Psoas muscle (tissue), 8 donors: Measurements from ENCODE around the gene CYP2C19. TPM values are rescaled to one million over a fixed set of nuclear protein-coding genes. Genes with fewer than 3 reads are reported as not detected.

ENCODE experiments used
- ATAC-seq, 4 donors: fragments of 200-7000 bp; cut with Tn5 transposase; one replicate each; pipeline ENCODE4 v1.9.1; 2020; ENCODE audit warnings: moderate library complexity in 3 of 4, mild to moderate bottlenecking in 2 of 4
- DNase-seq, 2 donors: peaks; one replicate each; pipeline ENCODE4 v3.0.0-alpha.2; 2020
- H3K27ac ChIP-seq: fragments of 200-600 bp; one replicate; pipeline ENCODE4 v1.8.0; 2022
- H3K27me3 ChIP-seq, 3 donors: fragments of 200-600 bp in 1 of 3; one replicate each; pipeline versions ENCODE4 v1.6.1 to v1.8.0; 2013 to 2022; ENCODE audit warnings: low read length in 2 of 3, mild to moderate bottlenecking in 2 of 3, moderate library complexity in 1 of 3; ENCODE audit not compliant: insufficient read depth in 3 of 3
- H3K36me3 ChIP-seq, 2 donors: fragments of 200-600 bp in 1 of 2; one replicate each; pipeline versions ENCODE4 v1.6.1 to v1.8.0; 2013 to 2022; ENCODE audit warnings: low read depth in 1 of 2, mild to moderate bottlenecking in 1 of 2, moderate library complexity in 1 of 2; ENCODE audit not compliant: insufficient read depth in 1 of 2
- H3K4me1 ChIP-seq: fragments of 200-600 bp; one replicate; pipeline ENCODE4 v1.8.0; 2022
- H3K4me3 ChIP-seq: fragments of 200-600 bp; one replicate; pipeline ENCODE4 v1.8.0; 2022; ENCODE audit warnings: mild to moderate bottlenecking
- H3K9me3 ChIP-seq: fragments of 200-600 bp; one replicate; pipeline ENCODE4 v1.8.0; 2022
- CTCF ChIP-seq: fragments of 200-600 bp; IDR thresholded peaks from one replicate; pipeline ENCODE4 v1.8.0; 2022; ENCODE audit warnings: antibody characterized with exemption
- WGBS, 3 donors: extraction: QIAGEN DNeasy Blood & Tissue Kit; methylation state at CpG; one replicate each; pipeline versions ENCODE4 v1.1.6 to v1.1.7; 2013; 5-methylcytosine and 5-hydroxymethylcytosine counted together
- intact Hi-C, 2 donors: fragments of 100-400 bp; cut with DNase I; formaldehyde crosslinking; loops; one replicate each; pipeline versions ENCODE4 v1.11.0 to v1.14.2; 2022
- long read RNA-seq, 2 donors: library from polyadenylated mRNA; unstranded; transcript quantifications; one replicate each; pipeline ENCODE4 v2.0.0, GENCODE V29; 2021
- polyA plus RNA-seq, 3 donors: library from polyadenylated mRNA; stranded (reverse); fragments of 200-250 nt; gene quantifications; one replicate each; pipeline ENCODE4 v1.2.3, GENCODE V29; 2013
- total RNA-seq, 4 donors: library from RNA; stranded (reverse); fragmentation: NEBNext Ultra II Directional in 2 of 4; extraction: Animal tissue kit (Norgen Biotek cat#: 25700) in 2 of 4; gene quantifications; one replicate each; pipeline versions ENCODE4 v1.2.1 to v1.2.4, GENCODE V29; 2021 to 2023
- donor health status: healthy with polysubstance abuse.
- donor health status: DM: no; HTN: no; CAD: no; lungs with moderate emphysema.
- donor health status: Bipolar disorder and iron deficiency.
- donor health status: healthy.
- donor health status: DM: yes; HTN: yes; CAD: no.
- donor health status: DM: no; HTN: no; CAD: no.
- donor health status: DM: no; HTN: no; CAD: no.
- donor health status: DM: yes; HTN: yes; CAD: no.

The CYP2C19 gene
- total RNA-seq = under 1 TPM in 1 of 4 donors, not detected in 3; 0.15 TPM
- polyA plus RNA-seq = under 1 TPM in 1 of 3 donors, not detected in 2; 0.04 TPM
- long read RNA-seq, donor 1 = 0 reads
- long read RNA-seq, donor 2 = 0 reads

GRCh38 chr10:94762393-94762792 lies at the start of gene CYP2C19:
Gene CYP2C19 (plus strand): TSS chr10:94762681. CDS start chr10:94762706, 25 bp downstream.
- Histone ChIP-seq H3K4me3 (no peak within 1 kb of the TSS), H3K9me3 (no peaks in the 10 kb centered on the region), H3K36me3 (no peaks in the 10 kb centered on the region), H3K27me3 (no peaks in the 10 kb centered on the region), H3K4me1 (no peaks in the 10 kb centered on the region), H3K27ac (no peak within 1 kb of the TSS)
- intact Hi-C loops = no loop called here
- 64 to 78% (median 67%) methylated on average over 3 of the region's 3 CpGs for WGBS, 3 donors
- no peak for TF ChIP-seq CTCF
- no peak for ATAC-seq
- DNase-seq = no peak

- no peak for TF ChIP-seq CTCF
These were observed 36.6 kb upstream of the CYP2C19 start for GRCh38 chr10:94725871-94726270.

GRCh38 chr10:94735197-94735596 lies 27.3 kb upstream of the CYP2C19 start:
- 65 to 71% (median 69%) methylated on average over 3 of the region's 3 CpGs for WGBS, 3 donors
- Histone ChIP-seq H3K27ac (no peak overlapping the region), H3K36me3 (no peaks in the 10 kb centered on the region), H3K27me3 (peaks cover 0 to 3% (median 0%) of the 10 kb centered on the region in 3 donors), H3K9me3 (peaks cover 10% of the 10 kb centered on the region), H3K4me1 (no peaks in the 10 kb centered on the region), H3K4me3 (no peak overlapping the region)
- intact Hi-C loops = no loop called here
- TF ChIP-seq CTCF = no peak
- ATAC-seq (no peak), DNase-seq (no peak)

More at GRCh38 chr10:94725871-94726270, 36.6 kb upstream of the CYP2C19 start:
- no peak for ATAC-seq
- no peak overlapping the region for H3K27ac ChIP-seq
- H3K36me3 ChIP-seq = no peaks in the 10 kb centered on the region
- intact Hi-C loops = no loop called here
- no peak overlapping the region for H3K4me3 ChIP-seq
- DNase-seq = no peak
- H3K4me1 ChIP-seq = no peaks in the 10 kb centered on the region
- H3K9me3 ChIP-seq = no peaks in the 10 kb centered on the region
- no peaks in the 10 kb centered on the region for H3K27me3 ChIP-seq

- intact Hi-C loops = no loop called here
- no peak for ATAC-seq
- Histone ChIP-seq H3K27ac (no peak overlapping the region), H3K9me3 (peaks cover 10% of the 10 kb centered on the region), H3K36me3 (no peaks in the 10 kb centered on the region), H3K4me1 (no peaks in the 10 kb centered on the region), H3K4me3 (no peak overlapping the region), H3K27me3 (peaks cover 0 to 3% (median 0%) of the 10 kb centered on the region in 3 donors)
- TF ChIP-seq CTCF = no peak
- WGBS, 3 donors = 49 to 62% (median 50%) methylated on average over 2 of the region's 2 CpGs
- DNase-seq = no peak
These were observed 23.9 kb upstream of the CYP2C19 start for GRCh38 chr10:94738588-94738987.

GRCh38 chr10:94747137-94747536 lies 15.3 kb upstream of the CYP2C19 start:
- Histone ChIP-seq H3K27me3 (peaks cover 0 to 2% (median 0%) of the 10 kb centered on the region in 3 donors), H3K27ac (no peak overlapping the region), H3K4me3 (no peak overlapping the region), H3K4me1 (no peaks in the 10 kb centered on the region), H3K9me3 (peaks cover 2% of the 10 kb centered on the region), H3K36me3 (no peaks in the 10 kb centered on the region)
- ATAC-seq = no peak
- intact Hi-C loops = no loop called here
- 60 to 68% (median 68%) methylated on average over 2 of the region's 2 CpGs for WGBS, 3 donors
- TF ChIP-seq CTCF = no peak
- DNase-seq = no peak
